Cardiac muscle cell (in vitro differentiated cells and primary cell): ENCODE data around the gene ATP8A2. TPM values are rescaled to one million over a fixed set of nuclear protein-coding genes. Genes with fewer than 3 reads are reported as not detected.
A peak's percentile ranks its signal among the peaks of the same experiment; 100 is the strongest.

Experiments
- DNase-seq, 2 donors: peaks; one replicate each; pipeline versions ENCODE4 v3.0.0 to v3.0.0-alpha.2; 2010 to 2017; ENCODE audit warnings: low read depth in 1 of 2, low spot score in 1 of 2
- H3K27ac ChIP-seq: fragments of 200-600 bp; sonication (generic); 2 replicates; pipeline ENCODE4 v1.5.1; 2016
- H3K27me3 ChIP-seq: fragments of 200-600 bp; sonication (generic); 2 replicates; pipeline ENCODE4 v1.6.0; 2016; ENCODE audit warnings: control low read depth
- H3K36me3 ChIP-seq: fragments of 200-600 bp; sonication (generic); 2 replicates; pipeline ENCODE4 v1.5.1; 2016; ENCODE audit warnings: control low read depth
- H3K4me1 ChIP-seq: fragments of 200-600 bp; sonication (generic); 2 replicates; pipeline ENCODE4 v1.8.1; 2017; ENCODE audit warnings: low read depth, mild to moderate bottlenecking, mixed run types
- H3K4me3 ChIP-seq: fragments of 200-600 bp; sonication (generic); 2 replicates; pipeline ENCODE4 v1.5.1; 2016; ENCODE audit warnings: mild to moderate bottlenecking
- H3K9me3 ChIP-seq: fragments of 200-600 bp; sonication (generic); 2 replicates; pipeline ENCODE4 v1.5.1; 2017; ENCODE audit warnings: low read depth, mild to moderate bottlenecking, control low read depth
- CTCF ChIP-seq: IDR thresholded peaks from 2 replicates; pipeline ENCODE4 v1.5.1; 2012; ENCODE audit warnings: low read depth, mild to moderate bottlenecking, low read length
- polyA plus RNA-seq: library from polyadenylated mRNA; unstranded; fragments of >200 nt; fragmentation: Nextera tagmentation; extraction: Ambion mirVana; gene quantifications from 2 replicates; pipeline ENCODE4 v1.2.1, GENCODE V29; 2016
- total RNA-seq: library from RNA; depleted of rRNA; stranded (reverse); fragments of >200 nt; gene quantifications from 2 replicates; pipeline ENCODE4 v1.2.3, GENCODE V29; 2016

The ATP8A2 gene
- total and polyA plus RNA-seq, 2 experiments from 2014 or later = 0.86 to 0.89 TPM

GRCh38 chr13:25699600-25699999 lies 327.8 kb downstream of the ATP8A2 start:
- no peak for DNase-seq
- H3K36me3 ChIP-seq = no peaks in the 10 kb centered on the region
- no peaks in the 10 kb centered on the region for H3K27me3 ChIP-seq
- no peak overlapping the region for H3K27ac ChIP-seq
- no peaks in the 10 kb centered on the region for H3K4me1 ChIP-seq
- H3K9me3 ChIP-seq = no peaks in the 10 kb centered on the region
- H3K4me3 ChIP-seq = no peak overlapping the region
- no peak for TF ChIP-seq CTCF

DNA sequence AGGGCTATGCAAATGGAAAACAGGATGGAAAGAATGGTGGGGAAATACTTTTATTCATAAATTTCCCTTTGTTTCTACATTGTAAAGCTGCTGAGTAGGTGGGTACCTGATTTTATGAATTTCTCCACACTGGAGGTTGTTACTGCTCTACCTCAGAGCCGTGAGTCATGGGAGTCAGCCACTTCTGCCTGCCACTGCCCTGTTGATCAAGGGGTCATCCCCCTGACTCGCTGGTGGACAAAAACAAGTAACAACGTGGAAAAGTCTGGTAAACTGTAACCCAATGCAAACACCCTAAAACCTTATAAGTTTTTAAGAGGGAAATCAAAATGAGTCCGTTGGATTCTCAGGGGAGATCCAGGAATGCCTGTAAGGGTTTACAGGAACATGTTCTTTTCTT lies 329.5 kb downstream of the ATP8A2 start:
- Histone ChIP-seq H3K27ac (no peak overlapping the region), H3K27me3 (no peaks in the 10 kb centered on the region), H3K9me3 (no peaks in the 10 kb centered on the region), H3K36me3 (no peaks in the 10 kb centered on the region), H3K4me1 (no peaks in the 10 kb centered on the region), H3K4me3 (no peak overlapping the region)
- DNase-seq = no peak
- no peak for TF ChIP-seq CTCF

- Histone ChIP-seq H3K4me3 (no peak overlapping the region), H3K9me3 (no peaks in the 10 kb centered on the region), H3K36me3 (no peaks in the 10 kb centered on the region), H3K27me3 (no peaks in the 10 kb centered on the region), H3K27ac (no peak overlapping the region), H3K4me1 (no peaks in the 10 kb centered on the region)
- TF ChIP-seq CTCF = no peak
- no peak for DNase-seq
These were observed 330.6 kb downstream of the ATP8A2 start for GRCh38 chr13:25702386-25702785.

GRCh38 chr13:25707726-25708125 lies 336.0 kb downstream of the ATP8A2 start:
- H3K4me3 ChIP-seq = no peak overlapping the region
- H3K9me3 ChIP-seq = no peaks in the 10 kb centered on the region
- H3K4me1 ChIP-seq = no peaks in the 10 kb centered on the region
- H3K36me3 ChIP-seq = no peaks in the 10 kb centered on the region
- H3K27ac ChIP-seq = no peak overlapping the region
- no peak for DNase-seq
- no peaks in the 10 kb centered on the region for H3K27me3 ChIP-seq
- TF ChIP-seq CTCF = no peak

GRCh38 chr13:25708268-25708667 lies 336.5 kb downstream of the ATP8A2 start:
- Histone ChIP-seq H3K27me3 (no peaks in the 10 kb centered on the region), H3K27ac (no peak overlapping the region), H3K4me1 (no peaks in the 10 kb centered on the region), H3K9me3 (no peaks in the 10 kb centered on the region), H3K4me3 (no peak overlapping the region), H3K36me3 (no peaks in the 10 kb centered on the region)
- TF ChIP-seq CTCF = no peak
- no peak for DNase-seq

GRCh38 chr13:25709088-25709487 lies 337.3 kb downstream of the ATP8A2 start:
- no peak for DNase-seq
- H3K36me3 ChIP-seq = no peaks in the 10 kb centered on the region
- no peak for TF ChIP-seq CTCF
- no peaks in the 10 kb centered on the region for H3K4me1 ChIP-seq
- peak overlapping the region; percentile 7 for H3K27ac ChIP-seq
- no peak overlapping the region for H3K4me3 ChIP-seq
- no peaks in the 10 kb centered on the region for H3K27me3 ChIP-seq
- H3K9me3 ChIP-seq = no peaks in the 10 kb centered on the region
